ENCODE data around the gene S100Z.

DNA sequence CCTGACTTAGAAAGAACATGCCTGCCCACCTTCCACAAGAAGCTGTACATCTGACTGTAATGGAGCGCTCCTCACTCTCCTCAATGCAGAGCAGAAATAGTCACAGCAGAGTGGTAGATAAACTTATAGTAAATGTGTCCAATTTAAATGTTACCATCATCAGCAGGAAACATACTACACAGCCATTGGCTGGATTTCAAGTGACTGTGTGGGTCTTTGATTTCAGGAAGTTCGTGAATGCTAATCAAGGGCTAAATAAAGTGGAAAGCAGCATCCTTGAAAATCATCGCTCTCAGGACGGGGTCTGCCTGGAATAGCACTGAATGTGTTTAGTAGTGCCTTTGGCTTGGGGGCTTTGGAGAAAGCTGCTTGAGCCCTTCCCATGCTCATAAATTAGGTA is 70.7 kb downstream of the S100Z start:
- TF ChIP-seq, protein P1, sequence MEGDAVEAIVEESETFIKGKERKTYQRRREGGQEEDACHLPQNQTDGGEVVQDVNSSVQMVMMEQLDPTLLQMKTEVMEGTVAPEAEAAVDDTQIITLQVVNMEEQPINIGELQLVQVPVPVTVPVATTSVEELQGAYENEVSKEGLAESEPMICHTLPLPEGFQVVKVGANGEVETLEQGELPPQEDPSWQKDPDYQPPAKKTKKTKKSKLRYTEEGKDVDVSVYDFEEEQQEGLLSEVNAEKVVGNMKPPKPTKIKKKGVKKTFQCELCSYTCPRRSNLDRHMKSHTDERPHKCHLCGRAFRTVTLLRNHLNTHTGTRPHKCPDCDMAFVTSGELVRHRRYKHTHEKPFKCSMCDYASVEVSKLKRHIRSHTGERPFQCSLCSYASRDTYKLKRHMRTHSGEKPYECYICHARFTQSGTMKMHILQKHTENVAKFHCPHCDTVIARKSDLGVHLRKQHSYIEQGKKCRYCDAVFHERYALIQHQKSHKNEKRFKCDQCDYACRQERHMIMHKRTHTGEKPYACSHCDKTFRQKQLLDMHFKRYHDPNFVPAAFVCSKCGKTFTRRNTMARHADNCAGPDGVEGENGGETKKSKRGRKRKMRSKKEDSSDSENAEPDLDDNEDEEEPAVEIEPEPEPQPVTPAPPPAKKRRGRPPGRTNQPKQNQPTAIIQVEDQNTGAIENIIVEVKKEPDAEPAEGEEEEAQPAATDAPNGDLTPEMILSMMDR (IDR thresholded peaks at IDR 0.05), result no peak
- TF ChIP-seq POLR2A (IDR thresholded peaks at IDR 0.05), result no peak

Data from heart left ventricle (tissue), 13 donors.